Hepatocyte (in vitro differentiated cells): ENCODE results near the gene SFT2D1. TPM values are rescaled to one million over a fixed set of nuclear protein-coding genes. Genes with fewer than 3 reads are reported as not detected.
A peak's percentile ranks its signal among the peaks of the same experiment; 100 is the strongest.

Experiments
- DNase-seq: peaks from one replicate; pipeline ENCODE4 v3.0.0-alpha.2; 2016; ENCODE audit warnings: low spot score
- H2AFZ ChIP-seq: fragments of 200-600 bp; sonication (generic); 2 replicates; pipeline ENCODE4 v1.6.0; 2016; ENCODE audit warnings: antibody characterized with exemption, mild to moderate bottlenecking
- H3K27ac ChIP-seq: fragments of 200-600 bp; sonication (generic); 2 replicates; pipeline ENCODE4 v1.5.1; 2016; ENCODE audit warnings: mild to moderate bottlenecking
- H3K27me3 ChIP-seq: fragments of 200-600 bp; sonication (generic); 2 replicates; pipeline ENCODE4 v1.6.1; 2016
- H3K36me3 ChIP-seq: fragments of 200-600 bp; sonication (generic); replicated peaks from 2 replicates; pipeline ENCODE4 v1.5.1; 2016; ENCODE audit warnings: low read depth; ENCODE audit not compliant: insufficient read depth
- H3K4me1 ChIP-seq: fragments of 200-600 bp; sonication (generic); 2 replicates; pipeline ENCODE4 v1.5.1; 2016; ENCODE audit warnings: mild to moderate bottlenecking, moderate library complexity; ENCODE audit not compliant: insufficient read depth
- H3K4me2 ChIP-seq: fragments of 200-600 bp; sonication (generic); 2 replicates; pipeline ENCODE4 v1.6.0; 2016
- H3K4me3 ChIP-seq: fragments of 200-600 bp; sonication (generic); 2 replicates; pipeline ENCODE4 v1.5.1; 2016; ENCODE audit warnings: mild to moderate bottlenecking
- H3K79me2 ChIP-seq: fragments of 200-600 bp; sonication (generic); 2 replicates; pipeline ENCODE4 v1.6.0; 2017; ENCODE audit warnings: mild to moderate bottlenecking
- H3K9me2 ChIP-seq: fragments of 200-600 bp; sonication (generic); replicated peaks from 2 replicates; pipeline ENCODE4 v1.6.0; 2017; ENCODE audit warnings: mild to moderate bottlenecking; ENCODE audit not compliant: insufficient read depth
- H3K9me3 ChIP-seq: fragments of 200-600 bp; sonication (generic); 2 replicates; pipeline ENCODE4 v1.5.1; 2016; ENCODE audit warnings: low read depth, mild to moderate bottlenecking
- H4K20me1 ChIP-seq: fragments of 200-600 bp; sonication (generic); 2 replicates; pipeline ENCODE4 v1.6.0; 2016; ENCODE audit warnings: mild to moderate bottlenecking; ENCODE audit not compliant: insufficient read depth, poor library complexity, severe bottlenecking
- EZH2 ChIP-seq: fragments of 200-600 bp; sonication (generic); IDR thresholded peaks from 2 replicates; pipeline ENCODE4 v1.6.1; 2016; ENCODE audit warnings: antibody characterized with exemption, mild to moderate bottlenecking, borderline replicate concordance
- EZH2phosphoT487 ChIP-seq: fragments of 200-600 bp; sonication (generic); IDR thresholded peaks from one replicate; pipeline ENCODE4 v1.6.1; 2018; ENCODE audit warnings: antibody characterized with exemption, mild to moderate bottlenecking, low read depth, moderate library complexity; ENCODE audit not compliant: unreplicated experiment, severe bottlenecking
- WGBS: methylation state at CpG from one replicate; pipeline ENCODE4 v1.1.6; 2016; ENCODE audit warnings: low lambda C conversion rate; ENCODE audit errors: missing lambda C conversion rate; 5-methylcytosine and 5-hydroxymethylcytosine counted together
- polyA plus RNA-seq: library from polyadenylated mRNA; unstranded; fragments of >200 nt; fragmentation: Nextera tagmentation; extraction: Ambion mirVana; gene quantifications from 2 replicates; pipeline ENCODE4 v1.2.1, GENCODE V29; 2016
- total RNA-seq: library from RNA; depleted of rRNA; stranded (reverse); fragments of >200 nt; gene quantifications from 2 replicates; pipeline ENCODE4 v1.2.3, GENCODE V29; 2014
- TF ChIP-seq, protein P1 (sequence below): fragments of 200-600 bp; sonication (generic); IDR thresholded peaks from 2 replicates; pipeline ENCODE4 v1.5.1; 2016; ENCODE audit warnings: antibody characterized with exemption, mild to moderate bottlenecking; ENCODE audit not compliant: poor library complexity

The SFT2D1 gene
- total and polyA plus RNA-seq, 2 experiments from 2014 or later: 51.6 to 83.0 TPM

DNA sequence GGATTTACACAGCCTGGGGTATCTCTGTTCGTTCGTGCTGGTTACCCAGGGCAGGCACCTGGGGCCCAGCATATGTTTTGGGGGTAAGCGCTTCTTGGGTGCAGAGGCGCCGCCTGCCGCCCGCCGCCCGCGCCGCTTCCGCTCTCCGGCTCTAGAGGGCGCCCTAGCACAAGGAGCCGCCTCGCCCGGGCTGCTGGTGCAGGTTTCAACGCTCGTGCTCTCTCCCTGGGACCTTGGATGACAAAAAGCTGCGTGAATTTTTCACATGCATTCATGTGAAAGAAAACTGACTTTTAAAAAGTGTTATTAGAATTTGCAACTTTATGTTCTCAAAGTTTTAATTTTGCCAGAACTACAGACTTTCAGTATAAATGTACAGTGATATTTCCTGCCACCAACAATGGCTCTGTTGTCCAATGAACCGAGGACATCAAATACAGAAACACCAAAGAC lies 66.6 kb downstream of the SFT2D1 start:
- Histone ChIP-seq H3K27ac (no peak overlapping the region), H3K27me3 (peaks cover 3% of the 10 kb centered on the region), H3K36me3 (no peaks in the 10 kb centered on the region), H2AFZ (no peak overlapping the region), H3K79me2 (no peaks in the 10 kb centered on the region), H3K4me3 (no peak overlapping the region), H3K4me2 (peak overlapping the region; percentile 60), H4K20me1 (no peaks in the 10 kb centered on the region), H3K9me3 (no peaks in the 10 kb centered on the region), H3K4me1 (no peaks in the 10 kb centered on the region), H3K9me2 (no peaks in the 10 kb centered on the region)
- TF ChIP-seq EZH2phosphoT487: no peak
- TF ChIP-seq, protein P1, sequence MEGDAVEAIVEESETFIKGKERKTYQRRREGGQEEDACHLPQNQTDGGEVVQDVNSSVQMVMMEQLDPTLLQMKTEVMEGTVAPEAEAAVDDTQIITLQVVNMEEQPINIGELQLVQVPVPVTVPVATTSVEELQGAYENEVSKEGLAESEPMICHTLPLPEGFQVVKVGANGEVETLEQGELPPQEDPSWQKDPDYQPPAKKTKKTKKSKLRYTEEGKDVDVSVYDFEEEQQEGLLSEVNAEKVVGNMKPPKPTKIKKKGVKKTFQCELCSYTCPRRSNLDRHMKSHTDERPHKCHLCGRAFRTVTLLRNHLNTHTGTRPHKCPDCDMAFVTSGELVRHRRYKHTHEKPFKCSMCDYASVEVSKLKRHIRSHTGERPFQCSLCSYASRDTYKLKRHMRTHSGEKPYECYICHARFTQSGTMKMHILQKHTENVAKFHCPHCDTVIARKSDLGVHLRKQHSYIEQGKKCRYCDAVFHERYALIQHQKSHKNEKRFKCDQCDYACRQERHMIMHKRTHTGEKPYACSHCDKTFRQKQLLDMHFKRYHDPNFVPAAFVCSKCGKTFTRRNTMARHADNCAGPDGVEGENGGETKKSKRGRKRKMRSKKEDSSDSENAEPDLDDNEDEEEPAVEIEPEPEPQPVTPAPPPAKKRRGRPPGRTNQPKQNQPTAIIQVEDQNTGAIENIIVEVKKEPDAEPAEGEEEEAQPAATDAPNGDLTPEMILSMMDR: peak; percentile 95
- TF ChIP-seq EZH2: no peak
- DNase-seq: peak; percentile 76
- WGBS: 7% methylated on average over 21 of the region's 21 CpGs

DNA sequence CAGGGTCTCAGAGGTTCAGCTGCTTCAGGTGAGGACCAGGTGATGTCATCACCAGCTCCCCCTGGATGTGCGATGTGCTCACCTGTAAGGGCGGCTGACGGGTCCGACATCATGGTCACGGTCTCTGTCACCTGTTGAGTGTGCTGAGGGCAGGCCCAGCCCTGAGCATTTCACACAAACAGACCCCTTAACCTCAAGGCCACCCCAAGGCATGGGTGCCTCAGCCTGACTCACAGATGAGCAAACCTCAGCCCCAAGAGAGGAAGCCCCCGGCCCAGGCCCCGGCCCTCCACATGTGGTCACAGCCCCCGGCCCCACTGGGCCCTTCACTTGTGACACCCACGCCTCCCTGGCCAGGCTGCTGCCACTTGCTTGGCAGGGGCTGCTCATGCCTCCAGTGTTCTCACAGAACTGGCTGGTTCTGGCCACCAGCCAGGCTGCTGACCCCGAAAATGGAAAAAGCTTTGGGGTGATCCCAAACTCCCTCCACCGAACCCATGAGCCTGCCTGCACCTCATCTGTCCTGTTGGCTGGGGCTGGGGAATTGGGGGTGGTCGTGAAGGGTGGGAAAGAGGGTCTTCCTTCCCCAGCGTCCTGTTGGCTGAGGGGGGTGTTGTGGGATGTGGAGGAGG lies 67.5 kb downstream of the SFT2D1 start:
- H3K9me3 ChIP-seq: no peaks in the 10 kb centered on the region
- peaks cover 3% of the 10 kb centered on the region for H3K27me3 ChIP-seq
- H2AFZ ChIP-seq: no peak overlapping the region
- H3K27ac ChIP-seq: no peak overlapping the region
- H3K4me1 ChIP-seq: no peaks in the 10 kb centered on the region
- H3K36me3 ChIP-seq: no peaks in the 10 kb centered on the region
- H3K9me2 ChIP-seq: no peaks in the 10 kb centered on the region
- TF ChIP-seq, protein P1: no peak
- TF ChIP-seq EZH2phosphoT487 (no peak), EZH2 (no peak)
- no peaks in the 10 kb centered on the region for H4K20me1 ChIP-seq
- no peaks in the 10 kb centered on the region for H3K79me2 ChIP-seq
- WGBS: 82% methylated on average over 11 of the region's 13 CpGs
- H3K4me2 ChIP-seq: no peak overlapping the region
- H3K4me3 ChIP-seq: no peak overlapping the region
- DNase-seq: no peak

DNA sequence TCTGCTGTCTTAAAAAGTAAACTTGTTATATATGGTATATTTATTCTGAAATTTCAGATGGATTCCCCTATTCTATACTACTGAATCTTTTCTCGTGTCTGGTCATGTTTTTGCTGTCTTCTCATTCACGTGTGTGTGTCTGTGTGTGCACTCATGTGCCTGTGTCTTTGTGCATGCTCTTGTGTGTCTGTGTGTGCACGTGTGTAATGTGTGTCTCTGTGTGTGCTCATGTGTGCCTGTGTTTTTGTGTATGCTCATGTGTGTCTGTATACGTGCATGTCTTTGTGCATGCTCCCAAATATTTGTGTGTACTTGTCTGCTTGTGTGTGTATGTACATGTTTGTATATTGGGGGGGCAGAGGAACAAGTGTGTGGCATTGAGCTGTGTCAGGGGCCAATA lies 68.2 kb downstream of the SFT2D1 start:
- H4K20me1 ChIP-seq: no peaks in the 10 kb centered on the region
- H3K27me3 ChIP-seq: peaks cover 9% of the 10 kb centered on the region
- no peaks in the 10 kb centered on the region for H3K9me3 ChIP-seq
- no peaks in the 10 kb centered on the region for H3K9me2 ChIP-seq
- DNase-seq: no peak
- no peaks in the 10 kb centered on the region for H3K4me1 ChIP-seq
- no peaks in the 10 kb centered on the region for H3K79me2 ChIP-seq
- H3K4me2 ChIP-seq: no peak overlapping the region
- TF ChIP-seq, protein P1: no peak
- TF ChIP-seq EZH2 (no peak), EZH2phosphoT487 (no peak)
- 86% methylated on average over 4 of the region's 4 CpGs for WGBS
- H3K27ac ChIP-seq: no peak overlapping the region
- no peak overlapping the region for H3K4me3 ChIP-seq
- H3K36me3 ChIP-seq: no peaks in the 10 kb centered on the region
- no peak overlapping the region for H2AFZ ChIP-seq
